Measurements from ENCODE around the gene ETV6.

ETV6 gene

GRCh38 chr12:11829764-11830194 is 180.3 kb downstream of the ETV6 start:
- no peak for DNase-seq (ENCODE audit: low spot score)

GRCh38 chr12:11830307-11830801 is 180.9 kb downstream of the ETV6 start:
- TF ChIP-seq CTCF (IDR thresholded peaks at IDR 0.05; ENCODE audit: extremely low read depth, missing control alignments) = no peak
- no peak for DNase-seq (ENCODE audit: low spot score)

More at GRCh38 chr12:11829764-11830194, 180.3 kb downstream of the ETV6 start:
- no peak for TF ChIP-seq CTCF (IDR thresholded peaks at IDR 0.05; ENCODE audit: extremely low read depth, missing control alignments)

- TF ChIP-seq CTCF (IDR thresholded peaks at IDR 0.05; ENCODE audit: extremely low read depth, missing control alignments) = no peak
- no peak for DNase-seq (ENCODE audit: low spot score)
These were observed 182.6 kb downstream of the ETV6 start for GRCh38 chr12:11832093-11832492.

GRCh38 chr12:11833174-11833895 is 183.9 kb downstream of the ETV6 start:
- no peak for DNase-seq (ENCODE audit: low spot score)
- no peak for TF ChIP-seq CTCF (IDR thresholded peaks at IDR 0.05; ENCODE audit: extremely low read depth, missing control alignments)

GRCh38 chr12:11834104-11834812 is 184.8 kb downstream of the ETV6 start:
- TF ChIP-seq CTCF (IDR thresholded peaks at IDR 0.05; ENCODE audit: extremely low read depth, missing control alignments) = no peak
- no peak for DNase-seq (ENCODE audit: low spot score)

- no peak for TF ChIP-seq CTCF (IDR thresholded peaks at IDR 0.05; ENCODE audit: extremely low read depth, missing control alignments)
- DNase-seq (ENCODE audit: low spot score) = no peak
These were observed 185.5 kb downstream of the ETV6 start for GRCh38 chr12:11834931-11835330.
